Endothelial cell of umbilical vein (primary cell): ENCODE data around the gene DDX17. TPM values are rescaled to one million over a fixed set of nuclear protein-coding genes. Genes with fewer than 3 reads are reported as not detected.

Source experiments
- BruUV-seq: library from RNA; stranded (reverse); fragments of 400-500 nt; replicated peaks from 2 replicates; lab custom pipeline; 2021; lab: Mats Ljungman, UMichigan
- CTCF ChIA-PET: fragments of 300-600, 350-600 bp; sonication (Branson Sonifier 250); formaldehyde crosslinking; loops from one replicate; lab custom pipeline; 2021; ENCODE audit warnings: antibody characterized with exemption, inconsistent platforms; lab: Charles Lee
- POLR2A ChIA-PET: fragments of 300-600, 350-600 bp; sonication (Branson Sonifier 250); formaldehyde crosslinking; loops from one replicate; lab custom pipeline; 2021; ENCODE audit warnings: antibody characterized with exemption, inconsistent platforms; lab: Charles Lee
- DNase-seq: peaks from one replicate; pipeline ENCODE4 v3.0.0-alpha.2; 2011; ENCODE audit warnings: low read depth, low spot score
- FAIRE-seq: peaks from 2 replicates; lab custom pipeline; 2011; peaks lifted over from hg19 to GRCh38; lab: Jason Lieb, UNC
- H2AFZ ChIP-seq: 2 replicates; pipeline ENCODE4 v1.6.0; 2012; ENCODE audit warnings: low read depth, low read length, control low read depth, inconsistent platforms
- H3K27ac ChIP-seq: 2 replicates; pipeline ENCODE4 v1.5.1; 2011; ENCODE audit warnings: low read depth, mild to moderate bottlenecking, control low read depth, low read length, moderate library complexity; ENCODE audit not compliant: insufficient read depth
- H3K27me3 ChIP-seq, 2 experiments: 2 replicates each; pipeline versions ENCODE4 v1.6.0 to v1.6.1; 2011; ENCODE audit warnings: low read length in 2 of 2, mixed read lengths in 1 of 2; ENCODE audit not compliant: control insufficient read depth in 2 of 2, insufficient read depth in 2 of 2
- H3K36me3 ChIP-seq, 2 experiments: 2 replicates in 1 of 2; 3 replicates in 1 of 2; pipeline ENCODE4 v1.5.1; 2011; ENCODE audit warnings: low read length in 2 of 2, mild to moderate bottlenecking in 1 of 2, moderate library complexity in 1 of 2; ENCODE audit not compliant: control insufficient read depth in 2 of 2, insufficient read depth in 2 of 2; ENCODE audit errors: extremely low read depth in 1 of 2
- H3K4me1 ChIP-seq: 3 replicates; pipeline ENCODE4 v1.5.1; 2011; ENCODE audit warnings: mild to moderate bottlenecking, low read length; ENCODE audit not compliant: control insufficient read depth, insufficient read depth; ENCODE audit errors: extremely low read depth
- H3K4me2 ChIP-seq: 2 replicates; pipeline ENCODE4 v1.6.1; 2011; ENCODE audit warnings: low read length, control low read depth, mixed read lengths; ENCODE audit not compliant: insufficient read depth
- H3K4me3 ChIP-seq, 3 experiments: fragments of 200-600 bp in 1 of 3; sonication (generic), shearing (Covaris generic) in 1 of 3; replicated peaks in 1 of 3; 2 replicates each; pipeline ENCODE4 v1.5.1; 2011 to 2016; ENCODE audit warnings: control low read depth in 3 of 3, low read length in 3 of 3, mild to moderate bottlenecking in 2 of 3, inconsistent platforms in 1 of 3, low read depth in 1 of 3, moderate library complexity in 1 of 3; ENCODE audit not compliant: insufficient read depth in 1 of 3
- H3K79me2 ChIP-seq: 2 replicates; pipeline ENCODE4 v1.6.0; 2012; ENCODE audit warnings: low read length, inconsistent platforms; ENCODE audit not compliant: control insufficient read depth, insufficient read depth
- H3K9ac ChIP-seq: replicated peaks from 2 replicates; pipeline ENCODE3; 2011; ENCODE audit warnings: low read length, control low read depth; ENCODE audit not compliant: insufficient read depth; ENCODE audit errors: extremely low read depth
- H3K9me1 ChIP-seq: replicated peaks from 3 replicates; pipeline ENCODE4 v1.6.0; 2011; ENCODE audit warnings: mild to moderate bottlenecking, low read length; ENCODE audit not compliant: control insufficient read depth, insufficient read depth; ENCODE audit errors: extremely low read depth
- H3K9me3 ChIP-seq: replicated peaks from 2 replicates; pipeline ENCODE4 v1.5.1; 2012; ENCODE audit warnings: low read length, inconsistent platforms; ENCODE audit not compliant: control insufficient read depth, insufficient read depth
- H4K20me1 ChIP-seq: replicated peaks from 2 replicates; pipeline ENCODE3; 2011; ENCODE audit warnings: mild to moderate bottlenecking, low read length; ENCODE audit not compliant: control insufficient read depth, insufficient read depth; ENCODE audit errors: extremely low read depth
- CTCF ChIP-seq, 2 donors: IDR thresholded peaks; 1 replicate in 1 of 2; 2 replicates in 1 of 2; pipeline ENCODE4 v1.5.1; 2011; ENCODE audit warnings: low read length in 2 of 2, mild to moderate bottlenecking in 2 of 2, moderate library complexity in 2 of 2, control low read depth in 1 of 2, inconsistent platforms in 1 of 2, low read depth in 1 of 2; ENCODE audit not compliant: insufficient read depth in 1 of 2; ENCODE audit errors: extremely low read depth in 1 of 2
- EZH2 ChIP-seq: IDR thresholded peaks from 2 replicates; pipeline ENCODE4 v1.6.1; 2012; ENCODE audit warnings: borderline replicate concordance, low read depth, mild to moderate bottlenecking, moderate library complexity, low read length, inconsistent platforms; ENCODE audit not compliant: severe bottlenecking
- FOS ChIP-seq: IDR thresholded peaks from 2 replicates; pipeline ENCODE4 v1.6.1; 2011; ENCODE audit warnings: mild to moderate bottlenecking, low read length, moderate library complexity, borderline replicate concordance; ENCODE audit not compliant: insufficient read depth
- GATA2 ChIP-seq: IDR thresholded peaks from 2 replicates; pipeline ENCODE4 v1.7.0; 2011; ENCODE audit warnings: low read depth, mild to moderate bottlenecking, moderate library complexity, mixed read lengths, low read length; ENCODE audit not compliant: insufficient read length, insufficient read depth
- JUN ChIP-seq: IDR thresholded peaks from 2 replicates; pipeline ENCODE4 v1.6.1; 2011; ENCODE audit warnings: borderline replicate concordance, low read depth; ENCODE audit not compliant: insufficient read length, insufficient read depth
- MAX ChIP-seq: IDR thresholded peaks from 2 replicates; pipeline ENCODE4 v1.6.1; 2011; ENCODE audit not compliant: insufficient read depth, insufficient read length
- MYC ChIP-seq: IDR thresholded peaks from one replicate; pipeline ENCODE4 v1.6.1; 2011; ENCODE audit warnings: mild to moderate bottlenecking, low read depth, low read length
- POLR2A ChIP-seq: IDR thresholded peaks from 2 replicates; pipeline ENCODE4 v1.6.1; 2012; ENCODE audit warnings: low read depth, mild to moderate bottlenecking, control low read depth, low read length
- POLR2AphosphoS5 ChIP-seq: IDR thresholded peaks from 2 replicates; pipeline ENCODE4 v1.6.1; 2012; ENCODE audit warnings: low read depth, mild to moderate bottlenecking, control low read depth, low read length, moderate library complexity; ENCODE audit not compliant: insufficient read depth
- dilution Hi-C: fragments of 300-500 bp; cut with MboI; formaldehyde crosslinking; loops from one replicate; pipeline ENCODE4 v1.15.0; 2019; ENCODE audit warnings: low sequenced_read_pairs; ENCODE audit not compliant: extremely low pct_ligation_motif_present
- intact Hi-C: fragments of 100-400 bp; cut with micrococcal nuclease; formaldehyde crosslinking; loops from one replicate; pipeline ENCODE4 v1.10.0; 2022
- polyA plus RNA-seq, 4 experiments: library from polyadenylated mRNA; depleted of rRNA in 3 of 4; stranded (reverse) in 3 of 4; unstranded in 1 of 4; fragments of >200 nt; gene quantifications; 2 replicates each; pipeline versions ENCODE4 v1.2.1 to v1.2.3, GENCODE V29; 2011 to 2012; ENCODE audit warnings: missing spikeins in 1 of 4
- total RNA-seq: library from RNA; stranded (reverse); gene quantifications from 2 replicates; pipeline ENCODE4 v1.2.3, GENCODE V29; 2021

The DDX17 gene
- total and polyA plus RNA-seq, 2 donors (not counting 3 experiments of a cell fraction or from before 2014, with no cell fraction given) = 393 to 402 TPM

GRCh38 chr22:38451864-38452263 is 54.2 kb downstream of the DDX17 start:
- BruUV-seq = no TSS peak
- H4K20me1 ChIP-seq = no peaks in the 10 kb centered on the region
- dilution Hi-C loops = no loop called here
- TF ChIP-seq MYC = no peak
- no peak for TF ChIP-seq MAX
- TF ChIP-seq FOS = no peak
- no peak for TF ChIP-seq POLR2A
- TF ChIP-seq POLR2AphosphoS5 = no peak
- no peak for TF ChIP-seq CTCF (IDR thresholded peaks at IDR 0.05; ENCODE audit: extremely low read depth in 1 of 2, insufficient read depth in 1 of 2, low read depth in 1 of 2, low read length in 2 of 2)
- no peak for TF ChIP-seq EZH2
- TF ChIP-seq JUN = no peak
- TF ChIP-seq GATA2 = no peak
- H3K4me2 ChIP-seq = no peak overlapping the region
- H3K9me3 ChIP-seq = no peaks in the 10 kb centered on the region
- H2AFZ ChIP-seq = no peak overlapping the region
- FAIRE-seq = no peak
- H3K27ac ChIP-seq = no peak overlapping the region
- intact Hi-C loops = no loop called here
- H3K79me2 ChIP-seq = no peaks in the 10 kb centered on the region
- ChIA-PET CTCF (interaction anchor here (0.9 to 2.1 kb wide), 2 partner anchors 8 to 400 kb away, joined by 3 to 7 read pairs; no protein-coding TSS in a partner anchor), POLR2A (no interaction called here)
- no peak overlapping the region for H3K4me3 ChIP-seq
- H3K36me3 ChIP-seq = no peaks in the 10 kb centered on the region
- H3K9ac ChIP-seq = no peak overlapping the region
- no peaks in the 10 kb centered on the region for H3K4me1 ChIP-seq
- peaks cover 36 to 39% of the 10 kb centered on the region in 2 experiments for H3K27me3 ChIP-seq
- no peak for DNase-seq
- no peaks in the 10 kb centered on the region for H3K9me1 ChIP-seq
